ENCODE measurements around the gene NCAN. TPM values are rescaled to one million over a fixed set of nuclear protein-coding genes. Genes with fewer than 3 reads are reported as not detected.

NCAN gene
- total and polyA plus RNA-seq, 3 experiments from 2014 or later, result 0.04 TPM; not detected in 2

DNA sequence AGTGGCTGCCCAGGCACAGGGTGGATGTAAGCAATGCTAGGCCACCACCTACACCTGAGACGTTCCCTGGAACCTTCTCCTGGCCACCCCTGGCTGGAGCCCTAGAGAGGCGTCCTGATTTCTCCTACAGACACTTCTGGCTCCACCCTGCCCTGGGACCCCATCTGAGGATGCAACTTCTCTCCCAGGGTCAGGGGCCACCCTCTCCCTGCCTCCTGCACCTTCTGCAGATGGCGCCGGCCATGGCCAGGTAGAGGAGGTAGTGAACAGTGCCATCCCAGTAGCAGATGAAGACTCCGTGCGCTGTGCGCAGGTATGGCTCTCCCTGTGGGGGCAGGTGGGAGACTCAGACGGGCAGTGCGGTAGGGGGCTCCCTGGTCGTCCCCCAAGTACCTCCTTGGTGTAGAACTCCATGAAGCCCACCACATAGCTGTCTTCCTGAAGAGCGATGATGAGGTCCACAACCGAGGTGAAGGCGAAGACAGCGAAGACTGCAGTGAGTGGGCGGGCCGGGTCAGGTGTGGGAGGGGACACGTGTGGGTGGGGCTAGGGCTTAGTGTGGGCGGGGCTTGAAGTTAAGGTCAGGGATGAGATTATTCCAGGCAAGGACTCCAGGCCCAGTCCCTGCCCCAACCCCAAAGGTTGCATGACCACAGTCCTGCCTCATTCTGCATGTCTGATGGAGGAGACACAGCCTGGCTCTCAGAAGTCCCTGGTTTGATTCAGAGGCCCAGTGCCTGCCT is 58.4 kb downstream of the NCAN start:
- no peaks in the 10 kb centered on the region for H3K4me1 ChIP-seq (ENCODE audit: insufficient read depth, low read length)
- Mint-ChIP-seq H3K9me3 (no peaks in the 10 kb centered on the region), H3K4me3 (no peak overlapping the region), H3K36me3 (peaks cover 0 to 4% (median 0%) of the 10 kb centered on the region in 3 donors), H3K27ac (no peak overlapping the region), H3K4me1 (peaks cover 6 to 16% (median 10%) of the 10 kb centered on the region in 3 donors), H3K27me3 (peaks cover 9 to 19% of the 10 kb centered on the region in 2 donors)
- no peak overlapping the region for H3K4me3 ChIP-seq (ENCODE audit: low read length)
- no peak overlapping the region for H3K27ac ChIP-seq (ENCODE audit: low read depth, low read length)
- no peaks in the 10 kb centered on the region for H3K27me3 ChIP-seq (ENCODE audit: insufficient read depth, low read length, poor library complexity, severe bottlenecking)
- ChIA-PET POLR2A (no interaction called here), CTCF (no interaction called here)
- no peaks in the 10 kb centered on the region for H3K36me3 ChIP-seq (ENCODE audit: insufficient read depth, low read length)
- no peaks in the 10 kb centered on the region for H3K9me3 ChIP-seq (ENCODE audit: low read length)
- no peak for DNase-seq

DNA sequence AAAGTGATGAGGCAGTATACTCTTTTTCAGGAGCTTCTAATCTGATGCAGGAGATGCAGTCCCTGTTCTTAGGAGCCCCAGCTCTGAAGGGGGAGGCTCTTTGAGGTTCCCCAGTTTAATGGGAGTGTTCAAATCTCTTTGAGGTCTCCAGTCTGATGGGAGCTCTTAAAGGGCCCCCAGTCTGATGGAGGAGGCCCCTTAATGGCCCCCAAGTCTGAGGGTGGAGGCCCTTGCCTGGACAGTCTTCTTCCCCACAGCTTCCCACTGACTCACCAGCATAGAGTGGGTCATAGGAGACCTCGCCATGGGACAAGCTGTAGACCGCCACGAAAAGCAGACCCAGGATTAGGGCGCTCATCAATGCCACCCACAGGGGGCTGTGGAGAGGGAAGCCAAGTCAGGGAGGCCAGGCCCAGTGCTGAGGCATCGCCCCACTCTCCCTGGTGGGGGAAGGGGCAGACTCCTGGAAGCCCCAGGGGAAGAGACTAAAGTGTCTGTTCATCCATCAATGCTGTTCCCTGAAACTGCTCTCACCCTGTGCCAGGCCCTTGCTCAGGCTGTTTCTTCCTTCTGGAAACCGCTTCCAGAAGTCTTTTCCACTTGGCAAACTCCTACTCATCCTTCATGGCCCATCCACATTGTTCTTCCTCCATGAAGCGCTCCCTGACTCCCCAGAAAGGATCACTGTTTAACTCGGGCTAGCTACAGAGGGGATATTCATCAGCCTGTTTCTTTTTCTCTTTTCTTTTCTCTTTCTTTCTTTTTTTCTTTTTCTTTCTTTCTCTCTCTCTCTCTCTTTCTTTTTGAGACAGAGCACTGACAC is 59.2 kb downstream of the NCAN start:
- ChIA-PET POLR2A (no interaction called here), CTCF (no interaction called here)

DNA sequence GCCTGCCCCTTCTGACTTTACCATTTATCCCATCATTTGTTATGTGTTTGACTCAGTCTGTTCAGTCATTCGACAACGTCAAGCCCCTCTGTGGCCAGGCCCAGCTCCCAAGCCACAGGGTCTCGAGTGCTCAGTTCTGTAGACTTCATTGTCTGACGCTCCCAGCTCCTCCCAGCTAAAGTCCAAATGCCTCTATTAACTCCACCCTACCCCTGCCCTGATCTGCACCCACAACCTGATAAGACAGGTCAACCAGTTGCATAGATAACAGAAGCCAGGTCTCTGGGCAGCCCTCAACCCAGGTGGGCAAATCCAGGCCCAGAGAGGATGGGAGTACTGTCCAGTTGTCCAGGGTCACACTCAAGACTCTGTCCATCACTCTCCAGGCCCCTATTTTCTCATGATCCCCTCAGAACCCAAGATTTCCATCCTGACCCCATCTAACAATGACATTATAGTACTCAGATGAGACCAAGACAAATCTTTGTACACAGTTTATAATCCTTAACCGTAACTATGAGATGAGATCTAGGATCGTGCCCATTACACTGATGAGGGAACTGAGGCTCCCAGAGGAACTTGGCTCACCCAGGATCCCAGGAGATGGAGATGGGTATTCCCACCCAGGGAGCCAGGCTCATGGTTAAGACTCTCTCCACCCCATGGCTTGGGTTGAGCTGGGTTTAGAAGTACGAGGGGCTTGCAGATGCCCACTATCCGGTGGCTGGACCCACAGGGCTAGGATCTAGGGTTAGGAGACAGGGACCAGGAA is 60.3 kb downstream of the NCAN start:
- CTCF ChIA-PET, result no interaction called here

More for the DNA sequence above, 59.2 kb downstream of the NCAN start:
- peaks cover 0 to 9% (median 0%) of the 10 kb centered on the region in 3 donors for H3K36me3 Mint-ChIP-seq
- Histone ChIP-seq H3K4me1 (ENCODE audit: insufficient read depth, low read length) (no peaks in the 10 kb centered on the region), H3K27me3 (ENCODE audit: insufficient read depth, low read length, poor library complexity, severe bottlenecking) (no peaks in the 10 kb centered on the region), H3K27ac (ENCODE audit: low read depth, low read length) (no peak overlapping the region), H3K4me3 (ENCODE audit: low read length) (no peak overlapping the region), H3K9me3 (ENCODE audit: low read length) (no peaks in the 10 kb centered on the region), H3K36me3 (ENCODE audit: insufficient read depth, low read length) (no peaks in the 10 kb centered on the region)
- no peak overlapping the region for H3K27ac Mint-ChIP-seq
- peaks cover 10 to 14% of the 10 kb centered on the region in 2 donors for H3K27me3 Mint-ChIP-seq
- no peaks in the 10 kb centered on the region for H3K9me3 Mint-ChIP-seq
- no peak overlapping the region for H3K4me3 Mint-ChIP-seq
- peaks cover 6 to 16% (median 10%) of the 10 kb centered on the region in 3 donors for H3K4me1 Mint-ChIP-seq
- no peak for DNase-seq

DNA sequence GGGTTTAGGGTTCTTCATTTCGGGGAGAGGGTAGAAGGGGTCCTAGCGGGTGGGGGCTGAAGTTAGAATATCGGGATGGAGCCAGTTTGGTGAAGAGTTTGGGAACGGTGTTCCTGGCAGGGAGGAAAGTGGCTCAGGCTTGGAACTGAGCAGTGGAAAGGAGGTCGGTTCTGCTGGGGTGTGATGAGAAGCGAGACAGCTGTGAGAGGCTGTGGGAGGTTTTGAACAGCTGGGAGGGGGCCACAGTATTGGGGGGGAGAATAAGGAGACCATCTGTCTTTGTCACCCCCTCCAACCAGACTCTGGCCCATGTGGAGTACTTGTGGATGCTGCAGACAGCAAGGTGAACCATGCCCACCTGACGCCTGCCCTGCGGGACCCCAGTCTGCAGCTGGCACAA is 62.4 kb downstream of the NCAN start:
- Histone ChIP-seq H3K4me1 (ENCODE audit: insufficient read depth, low read length) (no peaks in the 10 kb centered on the region), H3K36me3 (ENCODE audit: insufficient read depth, low read length) (peaks cover 7% of the 10 kb centered on the region), H3K27ac (ENCODE audit: low read depth, low read length) (no peak overlapping the region), H3K9me3 (ENCODE audit: low read length) (no peaks in the 10 kb centered on the region), H3K27me3 (ENCODE audit: insufficient read depth, low read length, poor library complexity, severe bottlenecking) (no peaks in the 10 kb centered on the region), H3K4me3 (ENCODE audit: low read length) (no peak overlapping the region)
- Mint-ChIP-seq H3K27me3 (peaks cover 10 to 18% of the 10 kb centered on the region in 2 donors), H3K9me3 (no peaks in the 10 kb centered on the region), H3K36me3 (peaks cover 7 to 38% (median 11%) of the 10 kb centered on the region in 3 donors), H3K4me1 (peaks cover 6 to 16% (median 10%) of the 10 kb centered on the region in 3 donors), H3K4me3 (peak overlapping the region in 1 of 7 donors; percentile 54), H3K27ac (no peak overlapping the region)
- CTCF ChIA-PET, result no interaction called here
- no peak for DNase-seq
- POLR2A ChIA-PET, result interaction anchor here (0.6 kb wide), 1 partner anchor 969 kb away, joined by 5 read pairs; no protein-coding TSS in a partner anchor

More for the DNA sequence above, 60.3 kb downstream of the NCAN start:
- Histone ChIP-seq H3K27me3 (ENCODE audit: insufficient read depth, low read length, poor library complexity, severe bottlenecking) (no peaks in the 10 kb centered on the region), H3K36me3 (ENCODE audit: insufficient read depth, low read length) (no peaks in the 10 kb centered on the region), H3K9me3 (ENCODE audit: low read length) (no peaks in the 10 kb centered on the region), H3K4me1 (ENCODE audit: insufficient read depth, low read length) (no peaks in the 10 kb centered on the region), H3K4me3 (ENCODE audit: low read length) (no peak overlapping the region), H3K27ac (ENCODE audit: low read depth, low read length) (no peak overlapping the region)
- no peak for DNase-seq
- peak overlapping the region in 1 of 8 donors; percentile 44 for H3K27ac Mint-ChIP-seq
- H3K27me3 Mint-ChIP-seq, result peaks cover 10 to 18% of the 10 kb centered on the region in 2 donors
- H3K36me3 Mint-ChIP-seq, result peaks cover 3 to 20% (median 4%) of the 10 kb centered on the region in 3 donors
- no peak overlapping the region for H3K4me3 Mint-ChIP-seq
- no peaks in the 10 kb centered on the region for H3K9me3 Mint-ChIP-seq
- peaks cover 6 to 16% (median 10%) of the 10 kb centered on the region in 3 donors for H3K4me1 Mint-ChIP-seq
- POLR2A ChIA-PET, result no interaction called here

DNA sequence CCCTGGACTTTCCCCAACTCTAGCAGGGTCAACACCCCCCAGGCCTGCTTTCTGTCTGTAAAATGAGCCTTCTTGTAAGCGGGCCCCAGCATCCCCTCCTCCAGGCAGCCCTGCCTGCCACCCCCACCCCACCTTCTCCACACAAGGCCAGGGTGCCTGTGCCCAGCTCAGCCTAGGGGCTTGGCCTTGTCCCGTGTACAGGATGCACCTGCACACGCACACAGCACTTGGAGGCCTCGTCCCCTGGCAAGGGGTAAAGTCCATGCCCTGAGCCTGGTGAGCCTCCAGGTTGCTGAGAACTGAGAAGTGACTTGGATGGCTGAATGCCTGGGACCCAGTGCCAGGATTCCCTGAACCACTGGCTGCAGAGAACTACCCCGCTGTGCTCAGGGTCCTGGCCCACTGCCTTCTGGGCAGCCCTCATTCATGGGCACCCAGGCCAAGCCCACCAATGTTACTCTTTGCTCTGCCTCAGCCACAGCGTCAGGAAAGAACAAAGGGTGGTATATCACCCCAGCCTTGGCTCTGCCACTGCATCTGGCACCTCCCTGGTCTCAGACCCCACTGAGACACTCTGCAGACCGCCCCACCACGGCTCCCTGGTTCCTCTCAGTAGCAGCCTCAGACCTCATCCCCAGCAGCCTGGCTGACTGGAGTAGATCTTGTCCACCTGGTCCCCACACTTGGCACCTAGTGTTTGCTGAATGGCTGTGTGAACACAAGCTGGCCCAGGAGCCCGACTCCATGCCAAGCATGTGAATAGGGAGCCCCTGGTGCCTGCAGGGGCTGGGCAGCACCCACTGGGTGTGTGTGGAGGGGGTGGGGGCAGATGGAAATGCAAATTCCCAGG is 63.2 kb downstream of the NCAN start:
- Mint-ChIP-seq H3K4me3 (no peak overlapping the region), H3K4me1 (peaks cover 6 to 16% (median 10%) of the 10 kb centered on the region in 3 donors), H3K9me3 (no peaks in the 10 kb centered on the region), H3K36me3 (peaks cover 7 to 44% (median 11%) of the 10 kb centered on the region in 3 donors), H3K27ac (no peak overlapping the region), H3K27me3 (peaks cover 10 to 18% of the 10 kb centered on the region in 2 donors)
- Histone ChIP-seq H3K4me1 (ENCODE audit: insufficient read depth, low read length) (no peaks in the 10 kb centered on the region), H3K36me3 (ENCODE audit: insufficient read depth, low read length) (peaks cover 14% of the 10 kb centered on the region), H3K27me3 (ENCODE audit: insufficient read depth, low read length, poor library complexity, severe bottlenecking) (no peaks in the 10 kb centered on the region), H3K27ac (ENCODE audit: low read depth, low read length) (no peak overlapping the region), H3K4me3 (ENCODE audit: low read length) (no peak overlapping the region), H3K9me3 (ENCODE audit: low read length) (no peaks in the 10 kb centered on the region)
- no peak for DNase-seq
- CTCF ChIA-PET, result no interaction called here
- POLR2A ChIA-PET, result no interaction called here

DNA sequence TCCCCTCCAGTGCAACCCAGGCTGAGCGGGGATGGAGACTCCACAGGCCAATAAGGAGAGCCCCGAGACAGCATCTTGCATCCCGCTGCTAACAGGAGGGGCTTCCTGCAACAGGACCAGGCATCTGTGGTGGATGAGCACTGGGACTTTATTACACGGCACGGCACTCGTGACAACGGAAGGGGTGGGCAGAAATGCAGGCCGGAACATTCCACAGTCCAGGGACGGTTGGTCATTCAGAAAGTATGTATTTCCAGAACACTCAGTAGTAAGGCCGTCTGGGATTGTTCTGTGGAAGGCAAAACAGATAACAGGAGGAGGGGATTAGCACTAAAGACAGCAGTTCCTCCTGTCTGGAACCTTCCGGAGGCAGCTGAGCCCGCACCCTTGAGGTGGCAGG is 64.6 kb downstream of the NCAN start:
- Mint-ChIP-seq H3K4me3 (no peak overlapping the region), H3K27ac (no peak overlapping the region), H3K27me3 (peaks cover 8 to 18% of the 10 kb centered on the region in 2 donors), H3K4me1 (peaks cover 6 to 16% (median 10%) of the 10 kb centered on the region in 3 donors), H3K9me3 (no peaks in the 10 kb centered on the region), H3K36me3 (peaks cover 12 to 59% (median 15%) of the 10 kb centered on the region in 3 donors)
- ChIA-PET POLR2A (interaction anchor here (0.5 kb wide), 1 partner anchor 8 kb away, joined by 5 read pairs; no protein-coding TSS in a partner anchor), CTCF (no interaction called here)
- no peak overlapping the region for H3K4me3 ChIP-seq (ENCODE audit: low read length)
- no peaks in the 10 kb centered on the region for H3K4me1 ChIP-seq (ENCODE audit: insufficient read depth, low read length)
- H3K27ac ChIP-seq (ENCODE audit: low read depth, low read length), result no peak overlapping the region
- H3K9me3 ChIP-seq (ENCODE audit: low read length), result no peaks in the 10 kb centered on the region
- H3K36me3 ChIP-seq (ENCODE audit: insufficient read depth, low read length), result peaks cover 18% of the 10 kb centered on the region
- H3K27me3 ChIP-seq (ENCODE audit: insufficient read depth, low read length, poor library complexity, severe bottlenecking), result no peaks in the 10 kb centered on the region
- DNase-seq, result no peak

DNA sequence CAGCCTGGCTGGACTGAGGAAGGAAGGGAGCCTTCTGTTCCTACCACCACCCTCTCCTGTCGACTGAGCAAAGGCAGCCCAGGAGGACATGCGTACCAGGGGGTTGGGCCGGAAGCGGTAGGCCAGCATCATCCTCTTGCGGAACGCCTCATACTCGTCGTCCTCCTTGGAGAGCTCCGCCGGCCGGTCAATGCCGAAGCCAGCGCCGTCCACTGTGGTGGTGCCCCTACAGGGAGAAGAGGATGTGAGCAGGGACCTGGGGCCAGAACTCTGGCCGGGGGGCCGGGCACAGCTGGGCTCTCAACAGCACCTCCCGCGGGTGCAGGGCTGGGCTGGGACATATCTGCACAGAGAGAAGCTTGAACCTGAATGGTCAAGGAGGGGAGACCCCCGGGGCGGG is 65.1 kb downstream of the NCAN start:
- peaks cover 6 to 16% (median 10%) of the 10 kb centered on the region in 3 donors for H3K4me1 Mint-ChIP-seq
- no peak overlapping the region for H3K27ac Mint-ChIP-seq
- POLR2A ChIA-PET, result interaction anchor here (0.5 kb wide), 1 partner anchor 9 kb away, joined by 5 read pairs; no protein-coding TSS in a partner anchor
- DNase-seq, result no peak
- CTCF ChIA-PET, result no interaction called here
- H3K27me3 Mint-ChIP-seq, result peaks cover 8 to 18% of the 10 kb centered on the region in 2 donors
- no peaks in the 10 kb centered on the region for H3K9me3 Mint-ChIP-seq
- no peaks in the 10 kb centered on the region for H3K4me1 ChIP-seq (ENCODE audit: insufficient read depth, low read length)
- H3K9me3 ChIP-seq (ENCODE audit: low read length), result no peaks in the 10 kb centered on the region
- peaks cover 18% of the 10 kb centered on the region for H3K36me3 ChIP-seq (ENCODE audit: insufficient read depth, low read length)
- H3K27me3 ChIP-seq (ENCODE audit: insufficient read depth, low read length, poor library complexity, severe bottlenecking), result no peaks in the 10 kb centered on the region
- H3K4me3 ChIP-seq (ENCODE audit: low read length), result no peak overlapping the region
- no peak overlapping the region for H3K4me3 Mint-ChIP-seq
- H3K27ac ChIP-seq (ENCODE audit: low read depth, low read length), result no peak overlapping the region
- H3K36me3 Mint-ChIP-seq, result peaks cover 12 to 63% (median 15%) of the 10 kb centered on the region in 3 donors
